SK-MEL-5 (cell line): ENCODE results near the gene ADA. TPM values are rescaled to one million over a fixed set of nuclear protein-coding genes. Genes with fewer than 3 reads are reported as not detected.

ENCODE experiments used
- DNase-seq: peaks from one replicate; pipeline ENCODE4 v3.0.0-alpha.2; 2016; ENCODE audit warnings: low read depth, low spot score
- in situ Hi-C: cut with HindIII; loops from 2 replicates; pipeline ENCODE4 v1.10.0; 2016; ENCODE audit warnings: low sequenced_read_pairs, high pct_unique_total_duplicates, low pct_unique_long_range_greater_than_20kb
- total RNA-seq: library from RNA; depleted of rRNA; stranded (reverse); fragments of >200 nt; shearing (Covaris generic); gene quantifications from 2 replicates; pipeline ENCODE4 v1.2.3, GENCODE V29; 2014

The ADA gene
- total RNA-seq, 1 experiment from 2014 or later, result 12.4 TPM

- in situ Hi-C loops, result no loop called here
- DNase-seq, result no peak
Observed at GRCh38 chr20:44615876-44616603, 35.5 kb downstream of the ADA start.

DNA sequence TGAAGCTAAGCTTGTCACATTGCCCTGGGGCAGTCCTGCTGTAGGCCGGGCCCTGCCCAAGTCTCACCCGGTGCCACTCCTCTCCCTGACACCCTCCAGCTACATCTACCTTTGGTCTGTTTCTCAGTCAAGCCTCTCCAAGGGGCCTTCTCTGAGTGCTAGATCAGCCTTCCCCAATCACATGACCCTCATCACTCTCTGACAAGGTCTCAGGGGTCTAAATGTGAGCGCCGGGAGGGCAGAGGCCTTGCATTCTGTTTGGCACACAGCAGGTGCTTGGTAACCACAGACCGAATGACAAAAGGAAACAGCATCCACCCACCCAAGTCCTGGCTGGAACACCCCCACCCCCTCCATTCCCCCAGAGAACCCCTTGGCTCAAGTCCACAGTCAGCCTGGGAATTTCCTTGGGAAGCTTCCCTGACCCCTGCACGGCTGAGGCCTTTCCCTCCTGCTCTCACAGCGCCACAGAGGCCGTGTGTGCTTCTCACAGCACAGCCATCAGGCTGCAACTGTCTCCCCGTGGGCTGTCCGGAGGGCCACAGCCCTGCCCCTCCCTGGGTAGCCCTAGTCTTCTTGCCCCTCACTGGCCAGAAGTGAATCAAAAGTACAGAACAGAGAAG is 36.2 kb downstream of the ADA start:
- DNase-seq, result no peak
- in situ Hi-C loops, result no loop called here

DNA sequence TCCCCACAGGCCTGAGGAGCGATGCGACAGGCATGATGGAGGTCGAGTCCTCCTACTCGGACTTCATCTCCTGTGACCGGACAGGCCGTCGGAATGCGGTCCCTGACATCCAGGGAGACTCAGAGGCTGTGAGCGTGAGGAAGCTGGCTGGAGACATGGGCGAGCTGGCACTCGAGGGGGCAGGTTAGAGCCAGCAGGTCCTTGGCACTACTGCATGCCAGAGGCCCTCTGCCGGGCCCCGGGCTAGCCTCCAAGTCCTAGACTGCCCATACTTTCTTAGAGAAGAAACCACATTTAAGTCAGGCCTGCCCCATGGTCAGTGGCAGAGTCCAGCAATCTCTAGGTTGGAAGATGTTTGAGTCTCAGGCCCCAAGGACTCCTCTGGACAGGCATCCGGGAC is 37.0 kb downstream of the ADA start:
- no peak for DNase-seq
- in situ Hi-C loops, result no loop called here

- DNase-seq, result no peak
- in situ Hi-C loops, result no loop called here
Observed at GRCh38 chr20:44613575-44613974, 37.9 kb downstream of the ADA start.

DNA sequence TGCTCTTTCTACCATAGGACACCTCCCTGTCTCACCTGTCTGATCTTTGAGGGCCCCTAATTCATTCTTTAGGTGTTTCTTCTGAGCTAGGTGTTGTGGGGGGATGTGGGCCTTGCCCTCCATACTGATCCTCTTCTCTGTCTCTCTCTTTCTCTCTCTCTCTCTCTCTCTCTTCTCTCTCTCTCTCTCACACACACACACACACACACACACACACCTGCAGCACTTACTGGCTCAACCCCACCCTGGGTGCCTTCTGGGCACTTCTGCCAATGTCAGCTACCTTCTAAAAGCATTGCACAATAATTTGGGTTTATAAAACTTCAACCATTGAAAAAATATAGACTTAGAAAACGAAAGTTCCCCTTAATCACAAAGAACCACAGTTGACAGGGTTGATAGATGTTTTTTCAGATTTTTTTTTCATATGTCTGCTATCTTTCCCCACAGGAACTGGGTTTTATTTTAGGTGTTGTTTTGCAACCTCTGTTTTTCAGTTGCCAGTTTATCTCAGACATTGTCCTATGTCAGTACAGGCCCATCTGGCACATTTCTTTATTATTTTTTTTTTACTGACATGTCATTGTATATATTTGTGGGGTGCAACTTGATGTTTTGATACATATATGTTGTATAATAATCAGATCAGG is 41.1 kb downstream of the ADA start:
- DNase-seq, result no peak
- in situ Hi-C loops, result no loop called here

GRCh38 chr20:44609516-44610312 is 41.8 kb downstream of the ADA start:
- peak; percentile 92 for DNase-seq
- in situ Hi-C loops, result no loop called here

- peak; percentile 24 for DNase-seq
- in situ Hi-C loops, result no loop called here
Observed at GRCh38 chr20:44609006-44609515, 42.4 kb downstream of the ADA start.

DNA sequence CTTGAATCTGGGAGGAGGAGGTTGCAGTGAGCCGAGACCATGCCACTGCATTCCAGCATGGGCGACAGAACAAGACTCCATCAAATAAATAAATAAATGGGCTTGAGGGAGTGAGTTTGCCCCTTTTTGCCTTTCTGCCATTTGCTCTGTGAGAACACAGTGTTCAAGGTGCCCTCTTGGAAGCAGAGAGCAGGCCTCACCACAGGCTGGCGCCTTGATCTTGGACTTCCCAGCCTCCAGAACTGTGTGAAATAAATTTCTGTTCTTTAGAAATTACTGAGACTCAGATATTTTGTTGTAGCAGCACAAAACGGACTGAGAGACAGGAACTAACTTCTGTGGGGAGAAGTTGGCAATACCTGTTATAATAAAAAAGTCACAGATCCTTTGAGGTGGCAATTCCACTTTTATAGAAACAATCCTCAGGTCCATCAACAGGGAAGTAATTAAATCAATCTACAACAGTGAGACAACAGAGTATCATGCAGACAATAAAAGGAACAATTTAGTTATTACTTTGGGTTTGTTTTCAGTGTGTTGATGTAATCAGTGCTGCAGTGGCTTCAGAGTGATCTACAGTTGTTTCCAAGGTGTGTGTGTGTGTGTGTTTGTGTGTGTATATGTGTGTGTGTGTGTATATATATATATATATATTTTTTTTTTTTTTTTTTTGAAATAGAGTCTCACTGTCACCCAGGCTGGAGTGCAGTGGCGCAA is 44.6 kb downstream of the ADA start:
- in situ Hi-C loops, result no loop called here
- DNase-seq, result no peak

DNA sequence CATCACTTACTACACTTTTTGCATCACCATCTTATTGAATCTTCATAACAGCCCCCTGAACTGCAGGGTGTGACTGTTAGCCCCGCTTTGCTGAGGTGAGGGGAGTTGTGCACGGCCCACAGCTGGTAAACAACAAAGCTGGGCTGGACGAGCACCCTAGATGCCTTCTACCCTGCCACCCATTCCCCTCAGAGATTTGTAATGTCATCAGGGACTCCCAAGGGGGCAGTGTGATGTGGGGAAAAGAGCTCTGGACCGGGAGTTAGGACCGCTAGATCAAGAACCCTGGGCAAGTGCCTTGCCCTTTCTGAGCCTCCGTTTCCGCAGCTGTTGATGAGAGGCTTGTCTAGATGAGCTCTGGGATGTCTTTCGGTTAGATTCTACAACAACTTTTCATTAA is 48.2 kb downstream of the ADA start:
- DNase-seq, result no peak
- in situ Hi-C loops, result no loop called here

DNA sequence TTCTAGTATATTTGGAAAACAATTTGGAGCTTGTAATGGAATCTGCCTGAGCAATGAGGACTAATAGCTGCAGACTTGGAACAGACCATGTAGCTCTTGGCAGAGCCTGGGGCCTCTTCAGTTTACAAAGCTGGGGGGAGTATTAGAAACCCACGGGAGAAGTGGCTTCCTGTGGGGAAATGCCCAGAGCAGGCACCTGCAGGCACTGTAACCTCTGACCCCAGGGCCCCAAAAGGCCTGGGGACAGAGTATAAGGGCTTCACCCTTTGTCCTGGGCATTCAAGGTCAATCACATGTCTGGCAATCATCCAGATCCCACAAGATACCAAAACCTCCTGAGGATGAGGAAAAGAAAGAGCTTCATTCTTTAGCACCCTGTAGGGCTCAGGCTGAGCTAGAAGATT is 49.7 kb downstream of the ADA start:
- DNase-seq, result peak; percentile 94
- in situ Hi-C loops, result no loop called here

- no peak for DNase-seq
- in situ Hi-C loops, result no loop called here
Observed at GRCh38 chr20:44601236-44601671, 50.2 kb downstream of the ADA start.

GRCh38 chr20:44600758-44601201 is 50.7 kb downstream of the ADA start:
- in situ Hi-C loops, result no loop called here
- DNase-seq, result no peak

- no peak for DNase-seq
- in situ Hi-C loops, result no loop called here
Observed at GRCh38 chr20:44600301-44600700, 51.2 kb downstream of the ADA start.

DNA sequence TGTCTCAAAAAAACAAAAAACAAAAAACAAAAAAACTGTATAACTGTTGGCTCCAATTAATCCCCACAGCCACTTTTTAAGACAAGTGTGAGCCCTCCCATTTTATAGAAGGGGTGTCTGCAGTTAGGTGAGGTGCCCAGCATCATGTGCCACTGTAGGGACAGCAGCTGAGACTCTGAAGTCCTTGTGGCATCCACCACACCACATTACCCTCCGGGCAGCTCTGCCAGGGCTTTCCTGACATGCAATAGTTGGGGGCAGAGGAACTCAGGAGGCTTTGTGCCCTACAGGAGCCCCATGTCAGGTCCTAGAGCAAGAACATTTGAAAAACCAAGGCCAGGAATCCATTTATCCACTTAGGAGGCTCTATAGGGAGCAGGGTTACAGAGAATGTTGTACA is 51.8 kb downstream of the ADA start:
- in situ Hi-C loops, result no loop called here
- DNase-seq, result no peak

DNA sequence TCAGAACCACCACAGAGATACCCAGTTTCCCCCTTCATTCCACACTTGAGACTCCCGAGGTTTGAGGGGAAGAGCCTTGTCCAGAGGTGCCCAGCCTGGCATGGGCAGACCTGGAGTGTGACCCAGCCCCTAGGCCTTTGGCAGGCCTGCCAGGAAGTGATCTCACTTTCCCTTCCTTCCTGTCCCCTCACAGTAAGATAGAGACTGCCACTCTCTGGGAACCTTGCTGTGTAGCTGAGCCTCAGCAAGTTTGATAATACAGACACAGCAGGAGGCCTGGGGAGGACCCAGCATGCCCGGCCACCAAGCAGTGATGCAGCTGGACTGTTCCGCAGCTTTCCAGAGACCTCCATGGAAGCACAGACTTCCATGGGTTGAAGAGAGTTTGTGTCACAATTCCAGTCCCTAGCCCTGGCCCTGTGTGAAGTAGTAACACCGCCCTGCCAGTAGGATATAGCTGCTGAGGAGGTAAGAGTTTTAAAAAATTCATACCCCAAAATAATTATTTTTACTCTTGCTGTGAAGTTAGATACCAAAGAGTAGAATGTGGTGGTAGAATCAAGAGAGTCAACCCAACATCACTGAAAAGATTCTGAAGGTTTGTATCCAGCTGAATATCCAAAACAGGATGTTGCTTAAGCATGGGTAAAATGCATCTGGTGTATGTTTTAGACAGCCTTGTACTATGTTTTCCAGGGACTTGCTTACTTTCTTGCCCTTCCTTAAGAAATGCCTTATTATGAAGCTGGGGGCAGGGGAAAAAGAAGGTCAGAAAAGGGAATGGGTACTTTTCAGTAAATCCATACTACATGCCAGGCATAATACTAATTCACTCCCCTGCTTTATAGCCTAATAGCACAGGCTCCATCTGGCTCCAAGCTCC is 52.8 kb downstream of the ADA start:
- in situ Hi-C loops, result no loop called here
- no peak for DNase-seq

DNA sequence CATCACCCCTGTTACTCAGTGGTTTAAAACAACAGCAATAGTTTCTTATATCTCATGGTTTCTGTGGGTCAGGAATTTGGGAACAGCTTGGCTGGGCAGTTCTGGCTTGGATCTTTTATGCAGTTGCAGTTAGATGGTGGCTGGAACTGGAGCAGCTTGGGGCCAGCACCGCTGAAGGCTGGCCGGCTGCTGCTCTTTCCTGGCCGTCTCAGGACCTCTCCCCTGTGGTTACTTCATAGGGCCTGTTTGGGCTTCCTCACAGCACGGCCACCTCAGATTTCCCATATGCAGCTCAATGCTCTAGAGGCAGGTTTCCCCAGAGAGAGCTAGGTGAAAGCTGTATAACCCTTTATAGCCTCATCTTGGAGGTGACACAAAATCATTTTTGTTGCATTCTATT is 53.6 kb downstream of the ADA start:
- in situ Hi-C loops, result no loop called here
- DNase-seq, result no peak
